Stimulated activated CD4-positive, alpha-beta T cell treated with anti-CD3 and anti-CD28 coated beads, Interleukin-2, amount 100 ng/mL, for 48 hours (primary cell): ENCODE data around the gene PTGES3.
A peak's percentile ranks its signal among the peaks of the same experiment; 100 is the strongest.
"Not testable (repeated sequence)": the region's sequence is repeated elsewhere in the genome, so short reads cannot be mapped to it uniquely, and the experiment has no call there.

Experiments used
- DNase-seq, 2 donors: peaks; one replicate each; pipeline ENCODE4 v3.0.0-alpha.2; 2020

Gene PTGES3

DNA sequence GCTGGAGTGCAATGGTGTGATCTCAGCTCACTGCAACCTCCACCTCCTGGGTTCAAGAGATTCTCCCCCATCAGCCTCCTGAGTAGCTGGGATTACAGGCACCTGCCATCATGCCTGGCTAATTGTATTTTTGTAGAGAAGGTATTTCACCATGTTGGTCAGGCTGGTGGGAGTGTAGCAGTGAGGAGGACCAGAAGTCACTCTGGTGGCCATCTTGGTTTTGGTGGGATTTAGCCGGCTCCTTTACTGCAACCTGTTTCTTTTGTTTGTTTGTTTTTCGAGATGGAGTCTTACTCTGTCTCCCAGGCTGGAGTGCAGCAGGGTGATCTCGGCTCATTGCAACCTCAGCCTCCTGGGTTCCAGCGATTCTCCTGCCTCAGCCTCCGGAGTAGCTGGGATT is 16.4 kb upstream of the PTGES3 start:
- not testable (repeated sequence) for DNase-seq

DNA sequence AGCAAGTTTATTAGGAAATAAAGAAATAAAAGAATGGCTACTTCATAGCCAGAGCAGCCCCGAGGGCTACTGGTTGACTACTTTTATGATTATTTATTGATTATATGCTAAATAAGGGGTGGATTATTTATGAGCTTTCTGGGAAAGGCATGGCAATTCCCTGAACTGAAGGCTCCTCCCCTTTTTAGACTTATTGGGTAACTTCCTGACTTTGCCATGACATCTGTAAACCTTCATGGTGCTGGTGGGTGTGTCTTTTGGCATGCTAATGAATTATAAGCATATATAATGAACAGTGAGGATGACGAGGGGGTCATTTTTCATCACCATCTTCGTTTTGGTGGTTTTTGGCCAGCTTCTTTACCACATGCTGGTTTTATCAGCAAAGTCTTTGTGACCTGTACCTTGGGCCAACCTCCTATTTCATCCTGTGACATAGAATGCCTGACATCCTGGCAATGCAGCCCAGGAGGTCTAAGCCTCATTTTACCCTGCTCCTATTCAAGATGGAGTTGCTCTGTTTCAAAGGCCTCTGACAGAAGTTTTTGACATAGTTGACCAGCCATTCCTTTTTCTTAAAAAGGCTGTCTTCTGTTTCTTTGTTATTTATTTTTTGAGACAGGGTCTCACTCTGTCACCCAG is 11.1 kb upstream of the PTGES3 start:
- no peak for DNase-seq

DNA sequence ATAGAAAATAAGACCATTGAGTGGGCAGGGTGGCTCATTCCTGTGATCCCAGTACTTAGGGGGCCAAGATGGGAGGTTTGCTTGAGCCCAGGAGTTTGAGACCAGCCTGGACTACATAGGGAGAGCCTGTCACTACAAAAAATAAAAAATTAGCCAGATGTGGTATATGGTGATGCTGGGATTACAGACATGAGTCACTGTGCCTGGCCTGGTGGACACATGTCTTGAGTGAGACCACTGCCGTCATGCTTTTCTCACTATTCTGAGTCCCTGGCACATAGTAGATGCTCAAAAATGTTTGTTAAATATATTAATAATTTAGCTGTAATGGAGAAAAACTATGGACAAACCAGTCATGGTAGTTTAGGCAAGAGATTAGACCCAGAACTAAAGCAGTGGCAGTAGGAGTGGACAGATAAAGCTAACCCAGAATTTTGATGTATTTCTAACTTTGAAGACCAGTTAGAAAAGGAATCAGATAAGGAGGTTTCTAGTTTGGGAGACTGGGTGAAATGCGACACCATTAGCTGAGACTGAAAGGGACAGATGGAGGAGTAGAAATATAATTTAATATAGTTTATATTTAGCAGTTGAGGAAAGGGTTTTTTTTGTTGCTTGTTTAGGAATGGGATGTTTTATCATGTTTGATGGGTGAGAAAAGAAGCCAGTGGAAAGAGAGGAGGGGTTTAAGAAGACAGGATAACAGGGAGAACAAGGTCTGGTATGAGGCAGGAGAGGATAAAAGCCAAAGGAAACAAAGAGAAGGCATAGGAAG is 7.4 kb upstream of the PTGES3 start:
- DNase-seq: no peak

DNA sequence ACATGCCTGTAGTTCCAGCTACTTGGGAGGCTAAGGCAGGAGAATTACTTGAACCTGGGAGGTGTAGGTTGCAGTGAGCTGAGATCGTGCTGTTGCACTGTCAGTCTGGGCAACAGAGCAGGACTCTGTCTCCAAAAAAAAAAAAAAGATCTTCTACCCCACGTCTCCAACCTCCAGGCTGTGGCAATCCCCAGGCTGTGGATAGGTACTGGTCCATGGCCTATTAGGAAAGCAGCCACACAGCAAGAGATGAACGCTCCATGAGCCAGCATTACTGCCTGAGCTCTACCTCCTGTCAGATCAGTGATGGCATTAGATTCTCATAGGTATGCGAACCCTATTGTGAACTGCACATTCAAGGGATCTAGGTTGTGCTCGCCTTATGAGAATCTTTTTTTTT is 6.1 kb upstream of the PTGES3 start:
- no peak for DNase-seq

DNA sequence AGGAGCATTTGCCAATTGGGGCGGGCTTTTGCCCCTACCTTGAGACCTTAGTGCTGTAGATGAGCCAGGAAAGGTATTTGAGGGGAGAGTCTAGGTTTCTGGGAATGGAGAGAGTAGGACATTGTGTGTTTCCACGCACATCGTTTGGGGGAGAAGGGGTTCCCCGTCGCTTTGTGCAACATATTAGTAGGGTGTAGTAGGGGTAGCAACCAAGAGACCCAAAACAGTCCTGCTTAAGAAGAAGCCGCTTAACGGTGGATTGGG is 694 bp upstream of the PTGES3 start:
- DNase-seq: no peak

DNA sequence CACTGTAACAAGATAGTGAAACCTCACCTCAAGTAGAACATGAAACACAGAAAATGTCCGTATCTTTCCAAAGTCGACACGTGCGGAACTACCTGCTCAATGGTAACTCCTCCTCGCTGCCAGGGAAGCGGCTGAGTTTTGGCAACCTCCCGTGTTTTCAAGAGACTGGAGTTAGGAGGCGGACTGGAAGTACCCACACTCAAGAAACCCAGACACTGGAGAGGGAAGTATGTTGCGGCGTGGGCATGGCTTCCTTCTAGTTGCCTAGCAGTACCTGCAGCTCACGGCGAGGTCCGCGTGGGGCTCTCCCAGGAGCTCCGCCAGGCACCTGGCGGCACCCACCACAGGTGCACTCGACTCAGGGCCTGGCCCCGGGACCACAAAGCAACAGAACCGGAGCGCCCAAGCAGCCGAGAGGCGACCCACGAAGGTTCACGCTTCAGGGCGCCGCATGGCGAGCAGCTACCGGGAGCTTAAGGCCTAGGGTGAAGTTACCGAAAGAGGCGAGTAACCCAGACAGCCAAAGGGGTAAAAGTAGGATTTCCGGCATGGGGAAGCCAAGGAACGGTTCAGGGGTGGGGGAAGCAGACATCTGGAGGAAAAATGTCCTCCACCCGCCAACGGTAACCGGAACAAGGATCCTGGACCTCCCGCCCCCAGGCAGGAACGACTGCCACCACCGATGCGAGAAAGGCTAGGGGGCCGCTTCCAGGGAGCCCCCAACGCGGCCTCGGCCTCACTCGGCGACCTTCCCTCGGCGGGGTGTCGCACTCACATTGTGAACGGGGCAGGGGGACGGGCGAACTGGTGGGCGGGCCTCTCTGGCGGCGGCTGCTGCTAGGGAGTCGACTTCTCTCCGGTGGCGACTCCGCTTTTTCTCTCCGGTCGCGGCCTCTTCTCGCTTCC is 608 bp downstream of the PTGES3 start:
- DNase-seq: peak; percentile 36 to 43

DNA sequence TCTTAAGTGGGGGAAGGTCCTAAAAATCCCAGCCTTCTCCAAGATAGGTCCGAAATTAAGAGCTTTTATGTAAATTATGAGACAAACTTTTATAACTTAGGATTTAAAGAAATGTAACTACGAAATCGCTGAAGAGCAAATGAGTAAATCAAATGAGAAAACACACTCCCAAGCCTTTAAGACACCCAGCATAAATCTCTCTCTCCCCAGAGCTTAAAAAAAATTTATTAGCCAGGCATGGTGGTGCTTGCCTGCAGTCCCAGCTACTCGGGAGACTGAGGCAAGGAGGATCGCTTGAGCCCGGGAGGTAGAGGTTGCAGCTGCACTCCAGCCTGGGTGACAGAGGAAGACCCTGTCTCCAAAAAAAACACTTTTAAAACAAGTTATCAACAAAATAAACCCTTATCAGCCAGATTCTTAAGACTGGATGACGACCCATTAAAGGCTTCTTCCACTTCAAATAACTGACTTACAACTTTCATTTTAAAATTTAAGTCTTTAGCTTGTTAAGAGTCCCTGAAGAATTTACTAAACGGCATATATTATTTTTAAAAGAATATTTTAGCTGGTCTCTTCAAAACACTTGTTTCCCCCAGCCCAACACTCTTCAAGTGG is 3.2 kb downstream of the PTGES3 start:
- no peak for DNase-seq

DNA sequence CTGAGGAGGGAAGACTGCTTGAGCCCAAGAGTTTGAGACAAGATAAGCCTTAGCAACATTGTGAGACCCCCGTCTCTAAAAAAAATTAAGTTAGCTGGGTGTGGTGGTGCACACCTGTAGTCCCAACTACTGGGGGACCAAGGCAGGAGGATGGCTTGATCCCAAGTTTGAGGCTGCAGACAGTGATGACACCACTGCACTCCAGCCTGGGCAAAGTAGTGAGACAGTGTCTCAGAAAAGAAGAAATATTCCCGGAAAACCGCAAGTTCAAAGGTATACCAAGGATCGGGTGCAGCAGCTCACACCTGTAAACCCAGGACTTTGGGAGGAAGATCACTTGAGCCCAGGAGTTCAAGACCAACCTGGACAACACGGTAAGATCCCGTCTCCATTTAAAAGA is 5.8 kb downstream of the PTGES3 start:
- no peak for DNase-seq

DNA sequence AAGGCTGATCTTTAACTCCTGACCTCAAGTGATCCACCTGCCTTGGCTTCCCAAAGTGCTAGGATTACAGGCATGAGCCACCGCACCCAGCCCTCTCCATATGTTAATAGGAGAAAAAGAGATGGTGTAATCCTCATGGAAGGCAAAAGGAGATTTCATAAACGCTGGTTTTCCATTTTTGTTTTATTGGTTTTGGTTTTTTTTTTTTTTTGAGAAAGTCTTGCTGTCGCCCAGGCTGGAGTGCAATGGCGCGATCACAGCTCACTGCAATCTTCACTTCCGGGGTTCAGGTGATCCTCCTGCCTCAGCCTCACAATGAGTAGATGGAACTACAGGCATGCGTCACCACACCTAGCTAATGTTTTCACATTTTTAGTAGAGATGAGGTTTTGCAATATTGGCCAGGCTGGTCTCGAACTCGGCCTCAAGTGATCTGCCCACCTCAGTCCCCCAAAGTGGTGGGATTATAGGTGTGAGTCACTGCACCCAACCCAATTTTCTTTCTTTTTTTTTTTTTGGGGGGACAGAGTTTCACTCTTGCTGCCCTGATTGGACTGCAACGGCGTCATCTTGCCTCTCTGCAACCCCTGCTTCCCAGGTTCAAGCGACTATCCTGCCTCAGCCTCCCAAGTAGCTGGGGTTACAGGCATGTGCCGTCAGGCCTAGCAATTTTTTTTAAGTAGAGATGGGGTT is 8.1 kb downstream of the PTGES3 start:
- DNase-seq: no peak

DNA sequence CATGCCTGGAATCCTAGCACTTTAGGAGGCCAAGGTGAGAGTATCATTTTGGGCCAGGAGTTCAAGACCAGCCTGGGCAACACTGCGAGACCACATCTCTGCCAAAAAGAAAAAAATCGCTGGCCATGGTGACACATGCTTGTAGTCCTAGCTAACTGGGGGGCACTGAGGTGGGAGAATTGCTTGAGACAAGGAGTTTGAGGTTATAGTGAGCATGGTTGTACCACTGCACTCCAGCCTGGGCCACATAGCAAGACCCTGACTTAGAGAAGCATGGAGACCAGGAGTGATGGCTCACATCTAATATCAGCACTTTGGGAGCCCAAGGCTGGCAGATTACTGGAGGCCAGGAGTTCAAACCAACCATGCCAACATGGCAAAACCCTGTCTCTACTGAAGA is 9.2 kb downstream of the PTGES3 start:
- no peak for DNase-seq

DNA sequence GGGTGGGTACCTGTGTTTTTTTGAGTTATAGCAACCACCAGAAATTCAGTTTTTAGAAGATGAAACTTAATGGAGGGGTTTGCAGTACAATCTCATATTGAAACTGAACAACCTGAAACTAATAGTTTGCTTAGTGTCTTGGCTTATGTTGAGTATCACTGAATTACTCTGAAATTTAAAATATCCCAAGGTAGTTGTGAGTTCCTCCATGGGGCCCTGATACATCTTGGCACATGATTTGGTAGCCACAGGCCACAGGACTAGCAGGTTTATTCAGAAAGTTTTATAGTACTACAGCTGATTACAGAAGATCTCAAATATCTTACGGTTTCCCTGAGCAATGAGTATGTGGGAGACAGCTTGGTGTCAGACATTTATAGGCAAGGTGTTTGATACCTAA is 10.4 kb downstream of the PTGES3 start:
- DNase-seq: no peak

DNA sequence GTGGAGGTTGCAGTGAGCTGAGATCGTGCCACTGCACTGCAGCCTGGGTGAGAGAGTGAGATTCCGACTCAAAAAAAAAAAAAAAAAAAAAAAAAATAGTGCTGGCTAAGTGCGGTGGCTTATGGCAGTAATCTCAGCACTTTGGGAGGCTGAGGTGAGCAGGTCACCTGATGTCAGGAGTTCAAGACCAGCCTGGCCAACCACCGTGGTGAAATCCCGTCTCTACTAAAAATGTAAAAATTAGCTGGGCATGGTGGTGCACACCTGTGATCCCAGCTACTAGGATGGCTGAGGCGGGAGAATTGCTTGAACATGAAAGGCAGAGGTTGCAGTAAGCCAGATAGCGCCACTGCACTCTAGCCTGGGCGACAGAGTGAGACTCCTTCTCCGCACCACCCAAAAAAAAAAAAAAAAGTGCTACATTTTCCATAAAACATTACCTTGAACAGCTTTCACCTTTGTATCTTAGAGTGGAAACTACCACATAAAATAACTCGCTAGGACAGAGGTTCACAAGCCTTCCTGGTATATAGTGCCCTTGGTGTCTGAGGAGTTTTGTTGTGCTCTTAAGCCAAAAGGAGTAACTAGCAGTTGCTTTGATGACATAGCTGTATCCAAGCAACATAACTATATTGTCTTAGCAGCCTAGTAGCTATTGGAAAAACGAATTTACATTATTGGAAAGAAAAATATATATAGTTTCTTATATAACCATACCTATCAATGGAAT is 11.1 kb downstream of the PTGES3 start:
- no peak for DNase-seq

DNA sequence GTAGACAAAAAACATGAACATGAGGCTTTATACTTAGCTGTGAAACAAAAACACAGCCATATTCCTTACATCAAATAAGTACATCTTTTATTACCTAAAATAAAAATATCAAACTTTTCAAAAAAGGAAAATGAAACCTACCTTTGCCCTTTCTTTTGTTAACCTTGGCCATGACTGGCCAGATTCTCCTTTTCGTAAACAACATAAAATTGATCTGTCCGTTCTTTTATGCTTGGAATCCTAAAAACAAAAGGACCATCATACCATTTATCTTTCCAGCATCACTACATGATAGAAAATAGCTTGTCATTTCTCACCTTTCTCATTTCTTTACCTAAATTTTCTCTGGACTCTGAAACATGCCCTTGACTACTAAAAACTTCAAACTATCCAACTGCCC is 16.5 kb downstream of the PTGES3 start:
- no peak for DNase-seq

DNA sequence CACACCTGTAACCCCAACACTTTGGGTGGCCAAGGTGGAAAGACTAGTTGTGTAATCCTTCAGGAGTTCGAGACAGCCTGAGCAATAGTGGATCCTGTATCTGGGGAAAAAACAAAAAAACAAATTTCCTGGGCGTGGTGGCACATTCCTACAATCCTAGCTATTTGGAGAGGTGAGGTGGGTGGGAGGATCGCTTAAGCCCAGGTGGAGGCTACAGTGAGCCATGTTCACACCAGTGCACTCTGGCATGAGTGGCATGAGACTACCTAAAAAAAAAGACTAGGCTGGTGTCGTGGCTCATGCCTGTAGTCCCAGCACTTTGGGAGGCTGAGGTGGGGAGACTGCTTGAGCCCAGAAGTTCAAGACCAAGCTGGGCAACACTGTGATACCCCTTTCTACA is 17.2 kb downstream of the PTGES3 start:
- DNase-seq: no peak

DNA sequence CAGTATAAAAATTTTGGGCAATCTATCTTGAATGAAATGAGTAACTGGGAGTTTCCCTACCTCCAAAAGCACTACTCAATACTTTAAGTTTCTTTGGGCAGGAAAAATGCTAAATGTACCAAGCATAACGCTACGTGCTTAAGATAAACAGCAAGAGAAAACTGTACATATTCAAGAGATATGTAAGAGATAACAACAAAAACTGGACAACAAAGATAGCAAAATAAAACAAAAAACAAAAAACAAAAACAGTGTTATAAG is 20.0 kb downstream of the PTGES3 start:
- no peak for DNase-seq

DNA sequence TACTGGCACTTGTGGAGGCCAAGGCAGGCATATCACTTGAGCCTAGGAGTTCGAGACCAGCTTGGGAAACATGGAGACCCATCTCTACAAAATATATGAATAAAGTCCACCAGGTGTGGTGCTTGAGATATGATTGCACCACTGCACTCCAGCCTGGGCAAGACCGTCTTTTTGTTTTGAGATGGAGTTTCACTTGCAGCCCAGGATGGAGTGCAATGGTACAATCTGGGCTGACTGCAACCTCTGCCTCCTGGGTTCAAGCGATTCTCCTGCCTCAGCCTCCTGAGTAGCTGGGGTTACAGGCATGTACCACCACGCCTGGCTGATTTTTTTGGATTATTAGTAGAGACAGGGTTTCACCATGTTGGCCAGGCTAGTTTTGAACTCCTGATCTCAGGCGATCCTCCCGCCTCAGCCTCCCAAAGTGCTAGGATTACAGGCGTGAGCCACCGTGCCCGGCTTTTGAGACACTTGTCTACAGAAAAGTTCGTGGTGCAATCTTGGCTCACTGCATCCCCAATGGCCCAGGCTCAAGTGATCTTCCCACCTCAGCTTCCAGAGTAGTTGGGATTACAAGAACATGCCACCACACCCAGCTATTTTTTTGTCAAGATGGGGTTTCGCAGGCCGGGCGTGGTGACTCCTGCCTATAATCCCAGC is 26.0 kb downstream of the PTGES3 start:
- no peak for DNase-seq

DNA sequence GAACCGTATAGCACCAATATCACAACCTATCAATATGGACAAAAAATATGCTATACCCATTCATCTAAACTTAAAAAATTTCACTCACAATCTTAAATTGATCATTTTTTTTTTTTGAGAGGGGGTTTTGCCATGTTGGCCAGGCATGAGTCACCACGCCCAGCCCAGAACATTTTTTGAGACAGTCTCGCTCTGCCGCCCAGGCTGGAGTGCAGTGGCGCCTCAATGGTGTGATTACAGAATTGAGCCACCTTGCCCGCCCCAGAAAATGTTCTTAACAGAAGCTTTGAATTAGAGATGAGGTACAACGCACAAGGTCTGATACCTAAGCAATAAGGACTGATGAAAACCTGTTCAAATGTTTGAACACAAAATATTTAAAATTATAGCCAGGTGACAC is 26.5 kb downstream of the PTGES3 start:
- DNase-seq: no peak

DNA sequence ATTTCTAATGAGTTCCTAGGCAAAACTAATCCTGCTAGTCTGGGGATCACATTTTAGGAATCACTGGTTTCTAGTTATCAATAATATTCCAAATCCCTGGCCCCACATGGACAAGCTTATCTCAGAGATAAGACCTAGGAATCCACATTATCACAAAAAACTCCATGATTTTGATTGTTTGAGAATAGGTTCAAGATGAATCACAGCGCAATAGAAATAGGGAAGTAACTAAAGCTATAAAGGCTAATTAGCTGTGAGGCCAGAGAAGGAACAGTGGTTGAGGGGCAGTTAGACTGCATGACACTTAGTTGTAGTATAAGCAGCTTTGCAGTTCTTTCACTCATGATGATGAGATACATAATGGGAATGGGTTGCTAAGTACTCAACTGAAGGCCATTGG is 29.2 kb downstream of the PTGES3 start:
- DNase-seq: no peak

DNA sequence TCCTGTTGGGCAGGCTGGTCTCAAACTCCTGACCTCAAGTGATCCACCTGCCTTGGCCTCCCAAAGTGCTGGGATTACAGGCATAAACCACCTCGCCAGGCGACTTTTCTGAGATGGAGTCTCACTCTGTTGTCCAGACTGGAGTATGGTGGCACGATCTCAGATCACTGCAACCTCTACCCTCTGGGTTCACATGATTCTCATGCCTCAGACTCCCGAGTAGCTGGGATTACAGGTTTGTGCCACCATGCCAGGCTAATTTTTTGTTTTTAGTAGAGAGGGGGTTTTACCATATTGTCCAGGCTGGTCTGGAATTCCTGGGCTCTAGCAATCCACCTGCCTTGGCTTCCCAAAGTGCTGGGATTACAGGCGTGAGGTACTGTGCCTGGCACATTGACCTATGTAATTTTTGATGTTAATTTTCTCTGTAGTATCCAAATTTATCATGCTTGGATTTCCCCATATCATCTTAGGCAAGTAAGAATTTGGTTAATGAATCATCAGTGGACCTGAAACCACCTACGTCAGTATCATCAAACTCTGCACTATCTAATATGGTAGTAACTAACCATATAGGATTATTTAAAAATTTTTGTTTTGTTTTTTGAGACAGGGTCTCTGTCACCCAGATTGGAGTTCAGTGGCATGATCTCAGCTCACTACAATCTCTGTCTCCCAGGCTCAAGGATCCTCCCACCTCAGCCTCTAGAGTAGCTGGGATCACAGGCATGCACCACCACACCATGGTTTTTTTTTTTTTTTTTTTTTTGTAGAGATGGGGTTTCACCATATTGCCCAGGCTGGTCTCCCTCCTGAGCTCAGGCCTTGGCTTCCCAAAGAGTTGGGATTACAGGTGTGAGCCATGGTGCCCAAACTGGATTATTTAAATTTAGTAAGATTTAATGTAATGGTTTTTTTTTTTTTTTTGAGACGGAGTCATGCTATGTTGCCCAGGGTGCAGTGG is 30.4 kb downstream of the PTGES3 start:
- no peak for DNase-seq

DNA sequence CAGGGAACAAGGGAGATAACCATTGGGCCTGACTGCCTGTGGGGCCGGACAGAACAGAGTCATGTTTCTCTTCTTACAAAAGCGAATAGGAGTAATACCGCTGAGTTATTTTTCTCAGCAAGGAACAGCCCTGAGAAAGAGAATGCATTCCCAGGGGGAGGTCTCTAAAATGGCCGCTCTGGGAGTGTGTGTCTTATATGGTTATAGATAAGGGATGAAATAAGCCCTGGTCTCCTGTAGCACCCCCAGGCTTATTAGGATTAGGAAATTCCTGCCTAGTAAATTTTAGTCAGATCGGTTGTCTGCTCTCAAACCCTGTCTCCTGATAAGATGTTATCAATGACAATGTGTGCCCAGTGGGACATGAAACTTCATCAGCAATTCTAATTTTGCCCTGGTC is 34.3 kb downstream of the PTGES3 start:
- DNase-seq: not testable (repeated sequence)

DNA sequence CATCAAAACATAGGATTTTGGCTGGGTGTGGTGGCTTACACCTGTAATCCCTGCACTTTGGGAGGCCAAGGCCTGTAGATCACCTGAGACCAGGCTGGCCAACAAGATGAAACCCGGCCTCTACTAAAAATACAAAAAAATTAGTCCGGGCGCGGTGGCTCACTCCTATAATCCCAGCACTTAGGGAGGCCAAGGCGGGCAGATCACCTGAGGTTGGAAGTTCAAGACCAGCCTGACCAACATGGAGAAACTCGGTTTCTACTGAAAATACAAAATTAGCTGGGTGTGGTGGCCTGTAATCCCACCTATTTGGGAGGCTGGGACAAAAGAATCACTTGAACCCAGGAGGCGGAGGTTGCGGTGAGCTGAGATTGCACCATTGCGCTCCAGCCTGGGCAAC is 40.1 kb downstream of the PTGES3 start:
- not testable (repeated sequence) for DNase-seq
